K562 (cell line): Measurements from ENCODE around the gene GP1BB. TPM values are rescaled to one million over a fixed set of nuclear protein-coding genes. Genes with fewer than 3 reads are reported as not detected.

Source experiments
- BRD9 ChIP-seq: fragments of 450-650 bp; IDR thresholded peaks from 2 replicates; pipeline ENCODE4 v1.6.1; 2018; ENCODE audit warnings: low read depth; ENCODE audit not compliant: partially characterized antibody
- HOXB6 ChIP-seq: fragments of 250-450 bp; sonication (Bioruptor Pico); IDR thresholded peaks from 2 replicates; pipeline ENCODE4 v1.5.1; 2022; ENCODE audit warnings: mild to moderate bottlenecking, borderline replicate concordance
- HSF4 ChIP-seq: fragments of 250-450 bp; sonication (Bioruptor Pico); IDR thresholded peaks from 2 replicates; pipeline ENCODE4 v2.1.2; 2022; ENCODE audit warnings: mild to moderate bottlenecking, moderate library complexity, borderline replicate concordance
- KDM4B ChIP-seq, 2 experiments: fragments of 450-650 bp in 1 of 2; sonication (generic) in 1 of 2; IDR thresholded peaks; 2 replicates each; pipeline ENCODE4 v1.6.1; 2016 to 2017; ENCODE audit warnings: borderline replicate concordance in 2 of 2, antibody characterized with exemption in 1 of 2, low read depth in 1 of 2, mild to moderate bottlenecking in 1 of 2
- MCM5 ChIP-seq: fragments of 450-650 bp; IDR thresholded peaks from 2 replicates; pipeline ENCODE4 v1.6.1; 2016; ENCODE audit warnings: low read depth
- NUFIP1 ChIP-seq: fragments of 450-650 bp; IDR thresholded peaks from 2 replicates; pipeline ENCODE4 v1.6.1; 2018; ENCODE audit not compliant: partially characterized antibody
- PHF20 ChIP-seq: fragments of 450-650 bp; IDR thresholded peaks from 2 replicates; pipeline ENCODE4 v1.6.1; 2018; ENCODE audit not compliant: partially characterized antibody
- POLR2B ChIP-seq: fragments of 450-650 bp; IDR thresholded peaks from 2 replicates; pipeline ENCODE4 v1.6.1; 2018; ENCODE audit warnings: low read depth; ENCODE audit not compliant: partially characterized antibody
- TRIM28 ChIP-seq: fragments of 450-650 bp; IDR thresholded peaks from 2 replicates; pipeline ENCODE4 v1.6.1; 2017
- WHSC1 ChIP-seq: IDR thresholded peaks from one replicate; pipeline ENCODE4 v1.6.1; 2012; ENCODE audit warnings: low read length, control low read depth, inconsistent platforms
- ZEB2 ChIP-seq: fragments of 450-650 bp; IDR thresholded peaks from 2 replicates; pipeline ENCODE4 v1.6.1; 2016
- ZHX1 ChIP-seq: fragments of 150-350 bp; conservative IDR thresholded peaks from 2 replicates; pipeline ENCODE4 v1.6.1; 2014; ENCODE audit warnings: low read length
- ZKSCAN1 ChIP-seq: fragments of 150-350 bp; IDR thresholded peaks from 2 replicates; pipeline ENCODE4 v1.6.1; 2016; ENCODE audit warnings: low read depth, low read length
- ZNF140 ChIP-seq: fragments of 250-450 bp; sonication (Bioruptor Pico); IDR thresholded peaks from 2 replicates; pipeline ENCODE4 v1.8.0; 2021; ENCODE audit warnings: moderate library complexity, mild to moderate bottlenecking, inconsistent platforms
- ZNF253 ChIP-seq: fragments of 250-450 bp; sonication (Bioruptor Pico); conservative IDR thresholded peaks from 2 replicates; pipeline ENCODE4 v1.6.1; 2021; ENCODE audit warnings: mild to moderate bottlenecking
- polyA plus RNA-seq, 8 experiments: library from polyadenylated mRNA; depleted of rRNA in 4 of 8; stranded (reverse) in 5 of 8; unstranded in 3 of 8; fragments of >200 nt; fragmentation: Nextera tagmentation in 2 of 8; fragmentation: Illumina TruSeq in 1 of 8; extraction: Ambion mirVana in 2 of 8; extraction: Trizol in 1 of 8; gene quantifications; 2 replicates each; pipeline versions ENCODE4 v1.2.1 to v1.2.3, GENCODE V29; 2011 to 2014; ENCODE audit warnings: inconsistent platforms in 1 of 8, missing spikeins in 1 of 8
- total RNA-seq, 7 experiments: library from RNA; depleted of rRNA in 6 of 7; stranded (reverse); fragments of >200 nt in 6 of 7; fragmentation: Illumina TruSeq in 2 of 7; extraction: Trizol in 2 of 7; gene quantifications; 2 replicates each; pipeline versions ENCODE4 v1.2.1 to v1.2.3, GENCODE V29; 2011 to 2021; ENCODE audit warnings: low replicate concordance in 1 of 7
- TF ChIP-seq, protein P1 (sequence below): fragments of 450-650 bp; IDR thresholded peaks from 2 replicates; pipeline ENCODE4 v1.6.1; 2016; ENCODE audit warnings: borderline replicate concordance
- TF ChIP-seq, protein P2 (sequence below), 3 experiments: fragments of 200-800 bp in 1 of 3; sonication (Bioruptor generic) in 1 of 3; sonication (generic) in 1 of 3; formaldehyde crosslinking in 1 of 3; IDR thresholded peaks; 2 replicates each; pipeline versions ENCODE4 v1.6.1 to v1.8.0; 2016 to 2022; ENCODE audit warnings: mild to moderate bottlenecking in 2 of 3, missing compliant biosample characterization in 2 of 3, missing genetic modification characterization in 2 of 3, missing genetic modification reagents in 1 of 3
- TF ChIP-seq, protein P3 (sequence below), 2 experiments: fragments of 150-350 bp in 1 of 2; IDR thresholded peaks; 2 replicates each; pipeline ENCODE4 v1.6.1; 2012 to 2016; ENCODE audit warnings: low read depth in 2 of 2, low read length in 2 of 2, mild to moderate bottlenecking in 1 of 2, moderate library complexity in 1 of 2

GP1BB gene
- total and polyA plus RNA-seq, 9 of the 15 experiments (the other 6 are each of a cell fraction or from before 2014, with no cell fraction given) = 0.69 to 162 (median 2.8) TPM

DNA sequence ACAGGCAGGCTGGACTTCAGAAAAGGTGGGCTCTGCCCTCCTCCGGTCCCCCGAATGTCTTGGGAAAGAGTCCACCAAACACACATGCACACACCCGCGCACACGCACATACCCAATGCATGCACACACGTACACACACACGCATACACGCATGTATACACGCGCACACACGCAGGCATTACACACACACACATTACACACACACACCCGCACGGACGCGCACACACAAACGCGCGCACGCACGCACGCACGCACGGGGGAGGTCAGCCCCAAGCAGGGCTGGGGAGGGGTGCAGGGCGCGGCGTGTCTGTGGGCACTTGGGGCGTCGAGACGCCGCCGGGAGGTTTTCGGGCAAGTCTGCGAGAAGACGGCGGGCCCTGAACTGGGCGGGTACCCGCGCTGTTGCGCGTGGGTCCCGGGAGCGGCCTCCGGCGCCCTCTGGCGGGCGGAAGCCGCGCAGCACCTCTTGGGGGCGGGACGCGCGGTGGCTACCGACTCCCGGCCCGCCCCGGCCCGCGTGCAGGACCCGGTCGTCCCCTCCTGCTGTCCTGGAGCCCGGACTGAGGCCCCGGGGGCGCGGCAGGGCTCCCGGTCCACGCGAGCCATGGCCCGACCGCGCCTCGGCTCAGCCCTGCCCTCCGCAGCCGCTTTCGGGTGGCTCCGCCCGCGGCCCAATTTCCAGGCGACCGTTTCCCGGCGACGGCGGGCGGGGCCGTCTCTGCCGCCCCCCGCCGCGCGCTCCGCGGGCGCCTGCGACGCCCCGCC, 5.5 kb upstream of the GP1BB start (continued):
- TF ChIP-seq, protein P1, sequence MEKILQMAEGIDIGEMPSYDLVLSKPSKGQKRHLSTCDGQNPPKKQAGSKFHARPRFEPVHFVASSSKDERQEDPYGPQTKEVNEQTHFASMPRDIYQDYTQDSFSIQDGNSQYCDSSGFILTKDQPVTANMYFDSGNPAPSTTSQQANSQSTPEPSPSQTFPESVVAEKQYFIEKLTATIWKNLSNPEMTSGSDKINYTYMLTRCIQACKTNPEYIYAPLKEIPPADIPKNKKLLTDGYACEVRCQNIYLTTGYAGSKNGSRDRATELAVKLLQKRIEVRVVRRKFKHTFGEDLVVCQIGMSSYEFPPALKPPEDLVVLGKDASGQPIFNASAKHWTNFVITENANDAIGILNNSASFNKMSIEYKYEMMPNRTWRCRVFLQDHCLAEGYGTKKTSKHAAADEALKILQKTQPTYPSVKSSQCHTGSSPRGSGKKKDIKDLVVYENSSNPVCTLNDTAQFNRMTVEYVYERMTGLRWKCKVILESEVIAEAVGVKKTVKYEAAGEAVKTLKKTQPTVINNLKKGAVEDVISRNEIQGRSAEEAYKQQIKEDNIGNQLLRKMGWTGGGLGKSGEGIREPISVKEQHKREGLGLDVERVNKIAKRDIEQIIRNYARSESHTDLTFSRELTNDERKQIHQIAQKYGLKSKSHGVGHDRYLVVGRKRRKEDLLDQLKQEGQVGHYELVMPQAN = peak; percentile 90
- TF ChIP-seq KDM4B (IDR thresholded peaks at IDR 0.05; ENCODE audit: borderline replicate concordance in 2 of 2, low read depth in 1 of 2) = no peak
- peak; percentile 85 for TF ChIP-seq ZKSCAN1
- TF ChIP-seq, protein P2, sequence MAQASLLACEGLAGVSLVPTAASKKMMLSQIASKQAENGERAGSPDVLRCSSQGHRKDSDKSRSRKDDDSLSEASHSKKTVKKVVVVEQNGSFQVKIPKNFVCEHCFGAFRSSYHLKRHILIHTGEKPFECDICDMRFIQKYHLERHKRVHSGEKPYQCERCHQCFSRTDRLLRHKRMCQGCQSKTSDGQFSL (CRISPR knock-in tag; IDR thresholded peaks at IDR 0.05) = no peak
- TF ChIP-seq, protein P2 (tag; IDR thresholded peaks at IDR 0.05) = peak in 1 of 2 experiments; percentile 54; a peak in 1 of 4 replicates
- TF ChIP-seq ZNF253 (CRISPR knock-in tag) = no peak
- TF ChIP-seq ZEB2 = no peak
- peak; percentile 88 for TF ChIP-seq NUFIP1
- TF ChIP-seq, protein P3, sequence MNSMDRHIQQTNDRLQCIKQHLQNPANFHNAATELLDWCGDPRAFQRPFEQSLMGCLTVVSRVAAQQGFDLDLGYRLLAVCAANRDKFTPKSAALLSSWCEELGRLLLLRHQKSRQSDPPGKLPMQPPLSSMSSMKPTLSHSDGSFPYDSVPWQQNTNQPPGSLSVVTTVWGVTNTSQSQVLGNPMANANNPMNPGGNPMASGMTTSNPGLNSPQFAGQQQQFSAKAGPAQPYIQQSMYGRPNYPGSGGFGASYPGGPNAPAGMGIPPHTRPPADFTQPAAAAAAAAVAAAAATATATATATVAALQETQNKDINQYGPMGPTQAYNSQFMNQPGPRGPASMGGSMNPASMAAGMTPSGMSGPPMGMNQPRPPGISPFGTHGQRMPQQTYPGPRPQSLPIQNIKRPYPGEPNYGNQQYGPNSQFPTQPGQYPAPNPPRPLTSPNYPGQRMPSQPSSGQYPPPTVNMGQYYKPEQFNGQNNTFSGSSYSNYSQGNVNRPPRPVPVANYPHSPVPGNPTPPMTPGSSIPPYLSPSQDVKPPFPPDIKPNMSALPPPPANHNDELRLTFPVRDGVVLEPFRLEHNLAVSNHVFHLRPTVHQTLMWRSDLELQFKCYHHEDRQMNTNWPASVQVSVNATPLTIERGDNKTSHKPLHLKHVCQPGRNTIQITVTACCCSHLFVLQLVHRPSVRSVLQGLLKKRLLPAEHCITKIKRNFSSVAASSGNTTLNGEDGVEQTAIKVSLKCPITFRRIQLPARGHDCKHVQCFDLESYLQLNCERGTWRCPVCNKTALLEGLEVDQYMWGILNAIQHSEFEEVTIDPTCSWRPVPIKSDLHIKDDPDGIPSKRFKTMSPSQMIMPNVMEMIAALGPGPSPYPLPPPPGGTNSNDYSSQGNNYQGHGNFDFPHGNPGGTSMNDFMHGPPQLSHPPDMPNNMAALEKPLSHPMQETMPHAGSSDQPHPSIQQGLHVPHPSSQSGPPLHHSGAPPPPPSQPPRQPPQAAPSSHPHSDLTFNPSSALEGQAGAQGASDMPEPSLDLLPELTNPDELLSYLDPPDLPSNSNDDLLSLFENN (IDR thresholded peaks at IDR 0.05; ENCODE audit: low read depth in 2 of 2, low read length in 2 of 2) = peak; percentile 49 to 81; a peak in 2 of 4 replicates
- no peak; the same call in 1 of the 2 replicates for TF ChIP-seq TRIM28
- 0 out of 2 replicates have a peak, but pooled peaks have one; percentile 83 for TF ChIP-seq HOXB6 (CRISPR knock-in tag)
- TF ChIP-seq ZNF140 = no peak
- TF ChIP-seq WHSC1 = no peak
- peak; percentile 91 for TF ChIP-seq PHF20
- TF ChIP-seq BRD9 = no peak
- TF ChIP-seq ZHX1 = peak; percentile 88
- TF ChIP-seq HSF4 (CRISPR knock-in tag) = no peak
- TF ChIP-seq MCM5 = no peak
- TF ChIP-seq POLR2B = peak; percentile 52
